Adrenal gland (tissue), 5 donors: Measurements from ENCODE around the gene ACADS.

Source experiments
- CTCF ChIP-seq, 6 experiments: fragments of 450-650 bp in 4 of 6; fragments of 200-600 bp in 2 of 6; sonication (generic) in 1 of 6; IDR thresholded peaks; 1 replicate in 5 of 6; 2 replicates in 1 of 6; pipeline versions ENCODE4 v1.5.1 to v1.8.0; 2016 to 2021; ENCODE audit warnings: antibody characterized with exemption in 6 of 6, mild to moderate bottlenecking in 2 of 6, moderate library complexity in 1 of 6
- POLR2A ChIP-seq, 2 donors: fragments of 450-650 bp; IDR thresholded peaks; one replicate each; pipeline ENCODE4 v1.6.1; 2017; ENCODE audit warnings: antibody characterized with exemption in 2 of 2, mild to moderate bottlenecking in 2 of 2, moderate library complexity in 1 of 2
- donor health status: DM: no; HTN: no; CAD: no.

GRCh38 chr12:120690083-120690450, 35.6 kb upstream of the ACADS start:
- TF ChIP-seq CTCF (IDR thresholded peaks at IDR 0.05) (no peak), POLR2A (IDR thresholded peaks at IDR 0.05) (no peak)
